ENCODE measurements around the gene ADAMTS4.

The ADAMTS4 gene

GRCh38 chr1:161171191-161171590 lies 27.7 kb downstream of the ADAMTS4 start:
- DNase-seq, result no peak

- DNase-seq, result no peak
Observed at GRCh38 chr1:161168906-161169305, 29.9 kb downstream of the ADAMTS4 start.

- peak; percentile 33 for DNase-seq
Observed at GRCh38 chr1:161166669-161167548, 31.9 kb downstream of the ADAMTS4 start.

- DNase-seq, result peak; percentile 99
Observed at GRCh38 chr1:161165742-161166668, 32.8 kb downstream of the ADAMTS4 start, which contains the start of gene PPOX. Gene PPOX (plus strand): TSS chr1:161166426. CDS start chr1:161166848, 422 bp downstream.

- DNase-seq, result no peak
Observed at GRCh38 chr1:161164901-161165610, 33.8 kb downstream of the ADAMTS4 start.

GRCh38 chr1:161163793-161164192 lies 35.1 kb downstream of the ADAMTS4 start:
- DNase-seq, result no peak

GRCh38 chr1:161162806-161163205 lies 36.0 kb downstream of the ADAMTS4 start:
- DNase-seq, result no peak

GRCh38 chr1:161162052-161162451 lies 36.8 kb downstream of the ADAMTS4 start:
- DNase-seq, result no peak

GRCh38 chr1:161161652-161162051 lies 37.2 kb downstream of the ADAMTS4 start:
- DNase-seq, result no peak

- DNase-seq, result no peak
Observed at GRCh38 chr1:161160671-161161145, 38.1 kb downstream of the ADAMTS4 start.

- DNase-seq, result no peak
Observed at GRCh38 chr1:161159913-161160243, 39.0 kb downstream of the ADAMTS4 start.

GRCh38 chr1:161159087-161159912 lies 39.6 kb downstream of the ADAMTS4 start, which contains the start of gene USP21:
Gene USP21 (plus strand): TSS chr1:161159500. CDS start chr1:161160641, 1,141 bp downstream.
- DNase-seq, result peak; percentile 91

- no peak for DNase-seq
Observed at GRCh38 chr1:161158316-161159010, 40.4 kb downstream of the ADAMTS4 start.

GRCh38 chr1:161157867-161158266 lies 41.0 kb downstream of the ADAMTS4 start:
- DNase-seq, result no peak

- peak; percentile 93 for DNase-seq
Observed at GRCh38 chr1:161153682-161154337, 45.0 kb downstream of the ADAMTS4 start, which contains the start of gene UFC1. Gene UFC1 (plus strand): TSS chr1:161153978. CDS start chr1:161153998, 20 bp downstream.

GRCh38 chr1:161153176-161153575 lies 45.7 kb downstream of the ADAMTS4 start:
- DNase-seq, result no peak

GRCh38 chr1:161145832-161146231 lies 53.0 kb downstream of the ADAMTS4 start:
- DNase-seq, result no peak

GRCh38 chr1:161140755-161141400 lies 58.0 kb downstream of the ADAMTS4 start:
- DNase-seq, result no peak

GRCh38 chr1:161139766-161140165 lies 59.1 kb downstream of the ADAMTS4 start:
- DNase-seq, result peak; percentile 59

- DNase-seq, result no peak
Observed at GRCh38 chr1:161138431-161138830, 60.4 kb downstream of the ADAMTS4 start.

Measured in NCI-H1105 treated with DMSO at 0.1 percent for 48 hours (cell line).